ENCODE results near the gene PRKN.

DNA sequence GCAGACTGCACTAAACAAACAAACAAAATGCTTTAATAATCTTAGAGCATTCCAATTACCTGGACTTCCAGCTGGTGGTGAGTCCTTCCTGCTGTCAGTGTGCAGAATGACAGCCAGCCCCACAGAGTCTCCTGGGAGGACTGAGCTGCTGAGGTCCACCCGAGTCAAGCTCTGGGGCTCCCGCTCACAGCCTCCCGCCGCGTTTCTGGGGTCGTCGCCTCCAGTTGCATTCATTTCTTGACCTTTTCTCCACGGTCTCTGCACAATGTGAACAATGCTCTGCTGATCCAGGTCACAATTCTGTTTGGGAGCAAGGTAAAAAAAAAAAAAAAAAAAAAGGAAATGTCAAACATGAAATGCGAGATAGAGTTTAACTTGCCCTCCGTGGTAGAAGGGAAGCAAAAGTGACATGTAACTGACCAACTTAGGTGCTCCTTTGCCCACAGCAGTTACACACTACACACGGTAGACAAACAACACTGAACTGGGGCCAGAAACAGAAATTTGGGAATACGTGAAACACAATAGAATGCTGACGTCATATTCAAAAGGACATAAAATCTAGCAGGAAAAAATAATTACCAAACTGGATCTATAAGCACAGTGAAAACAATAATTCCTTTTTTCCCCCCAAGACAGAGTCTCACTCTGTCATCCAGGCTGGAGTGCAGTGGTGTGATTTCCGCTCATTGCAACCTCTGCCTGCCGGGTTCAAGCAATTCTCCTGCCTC lies 464.9 kb downstream of the PRKN start:
- TF ChIP-seq, protein P1, sequence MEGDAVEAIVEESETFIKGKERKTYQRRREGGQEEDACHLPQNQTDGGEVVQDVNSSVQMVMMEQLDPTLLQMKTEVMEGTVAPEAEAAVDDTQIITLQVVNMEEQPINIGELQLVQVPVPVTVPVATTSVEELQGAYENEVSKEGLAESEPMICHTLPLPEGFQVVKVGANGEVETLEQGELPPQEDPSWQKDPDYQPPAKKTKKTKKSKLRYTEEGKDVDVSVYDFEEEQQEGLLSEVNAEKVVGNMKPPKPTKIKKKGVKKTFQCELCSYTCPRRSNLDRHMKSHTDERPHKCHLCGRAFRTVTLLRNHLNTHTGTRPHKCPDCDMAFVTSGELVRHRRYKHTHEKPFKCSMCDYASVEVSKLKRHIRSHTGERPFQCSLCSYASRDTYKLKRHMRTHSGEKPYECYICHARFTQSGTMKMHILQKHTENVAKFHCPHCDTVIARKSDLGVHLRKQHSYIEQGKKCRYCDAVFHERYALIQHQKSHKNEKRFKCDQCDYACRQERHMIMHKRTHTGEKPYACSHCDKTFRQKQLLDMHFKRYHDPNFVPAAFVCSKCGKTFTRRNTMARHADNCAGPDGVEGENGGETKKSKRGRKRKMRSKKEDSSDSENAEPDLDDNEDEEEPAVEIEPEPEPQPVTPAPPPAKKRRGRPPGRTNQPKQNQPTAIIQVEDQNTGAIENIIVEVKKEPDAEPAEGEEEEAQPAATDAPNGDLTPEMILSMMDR (conservative IDR thresholded peaks at IDR 0.05) = no peak
- no peak for TF ChIP-seq ZFX (IDR thresholded peaks at IDR 0.05)

All from C4-2B (cell line).